Esophagus muscularis mucosa (tissue), 4 donors: ENCODE results near the gene CDH4. TPM values are rescaled to one million over a fixed set of nuclear protein-coding genes. Genes with fewer than 3 reads are reported as not detected.

Experiments
- DNase-seq: peaks from one replicate; pipeline ENCODE4 v3.0.0-alpha.2; 2017; ENCODE audit errors: extremely low spot score
- H3K27ac ChIP-seq, 4 donors: fragments of 200-600 bp; sonication (generic); replicated peaks in 1 of 4; 1 replicate in 3 of 4; 2 replicates in 1 of 4; pipeline ENCODE4 v1.5.1; 2016 to 2019; ENCODE audit warnings: mild to moderate bottlenecking in 1 of 4
- H3K27me3 ChIP-seq, 4 donors: fragments of 200-600 bp; sonication (generic); one replicate each; pipeline versions ENCODE4 v1.5.1 to v1.6.0; 2016 to 2019
- H3K36me3 ChIP-seq, 4 donors: fragments of 200-600 bp; sonication (generic); one replicate each; pipeline ENCODE4 v1.5.1; 2016 to 2019
- H3K4me1 ChIP-seq, 4 donors: fragments of 200-600 bp; sonication (generic); one replicate each; pipeline ENCODE4 v1.5.1; 2016 to 2019
- H3K4me3 ChIP-seq, 4 donors: fragments of 200-600 bp; sonication (generic); 1 replicate in 2 of 4; 2 replicates in 2 of 4; pipeline ENCODE4 v1.5.1; 2016 to 2019; ENCODE audit warnings: mild to moderate bottlenecking in 4 of 4, moderate library complexity in 1 of 4
- H3K9me3 ChIP-seq, 4 donors: fragments of 200-600 bp; sonication (generic); 1 replicate in 3 of 4; 2 replicates in 1 of 4; pipeline ENCODE4 v1.5.1; 2016 to 2019
- EP300 ChIP-seq: sonication (generic); formaldehyde crosslinking; IDR thresholded peaks from one replicate; pipeline ENCODE4 v1.6.1; 2017; ENCODE audit warnings: antibody characterized with exemption
- POLR2A ChIP-seq: fragments of 450-650 bp; IDR thresholded peaks from one replicate; pipeline ENCODE4 v1.6.1; 2017; ENCODE audit warnings: antibody characterized with exemption, moderate library complexity, mild to moderate bottlenecking, low read depth
- POLR2AphosphoS5 ChIP-seq, 2 donors: sonication (generic); formaldehyde crosslinking; IDR thresholded peaks; one replicate each; pipeline ENCODE4 v1.6.1; 2017; ENCODE audit warnings: antibody characterized with exemption in 2 of 2
- whole genome bisulfite sequencing: methylation state at CpG from one replicate; pipeline ENCODE4 v1.1.5; 2018; 5-methylcytosine and 5-hydroxymethylcytosine counted together
- intact Hi-C: fragments of 100-400 bp; cut with DNase I; formaldehyde crosslinking; loops from one replicate; pipeline ENCODE4 v1.15.1; 2023
- total RNA-seq, 4 donors: library from RNA; depleted of rRNA; stranded (reverse); fragments of >200 nt; gene quantifications; one replicate each; pipeline versions ENCODE4 v1.1.0 to v1.2.1, GENCODE V29; 2016
- TF ChIP-seq, protein P1 (sequence below), 3 experiments: fragments of 200-600 bp in 2 of 3; fragments of 450-650 bp in 1 of 3; sonication (generic) in 2 of 3; IDR thresholded peaks; one replicate each; pipeline ENCODE4 v1.5.1; 2017 to 2019; ENCODE audit warnings: antibody characterized with exemption in 3 of 3, mild to moderate bottlenecking in 2 of 3, moderate library complexity in 1 of 3

The CDH4 gene
- total RNA-seq, 4 donors from 2014 or later: 0.42 to 1.3 (median 0.48) TPM

- no peak overlapping the region for H3K27ac ChIP-seq
- no peak overlapping the region for H3K4me3 ChIP-seq
- H3K4me1 ChIP-seq: no peaks in the 10 kb centered on the region
- TF ChIP-seq, protein P1, sequence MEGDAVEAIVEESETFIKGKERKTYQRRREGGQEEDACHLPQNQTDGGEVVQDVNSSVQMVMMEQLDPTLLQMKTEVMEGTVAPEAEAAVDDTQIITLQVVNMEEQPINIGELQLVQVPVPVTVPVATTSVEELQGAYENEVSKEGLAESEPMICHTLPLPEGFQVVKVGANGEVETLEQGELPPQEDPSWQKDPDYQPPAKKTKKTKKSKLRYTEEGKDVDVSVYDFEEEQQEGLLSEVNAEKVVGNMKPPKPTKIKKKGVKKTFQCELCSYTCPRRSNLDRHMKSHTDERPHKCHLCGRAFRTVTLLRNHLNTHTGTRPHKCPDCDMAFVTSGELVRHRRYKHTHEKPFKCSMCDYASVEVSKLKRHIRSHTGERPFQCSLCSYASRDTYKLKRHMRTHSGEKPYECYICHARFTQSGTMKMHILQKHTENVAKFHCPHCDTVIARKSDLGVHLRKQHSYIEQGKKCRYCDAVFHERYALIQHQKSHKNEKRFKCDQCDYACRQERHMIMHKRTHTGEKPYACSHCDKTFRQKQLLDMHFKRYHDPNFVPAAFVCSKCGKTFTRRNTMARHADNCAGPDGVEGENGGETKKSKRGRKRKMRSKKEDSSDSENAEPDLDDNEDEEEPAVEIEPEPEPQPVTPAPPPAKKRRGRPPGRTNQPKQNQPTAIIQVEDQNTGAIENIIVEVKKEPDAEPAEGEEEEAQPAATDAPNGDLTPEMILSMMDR (IDR thresholded peaks at IDR 0.05): no peak
- TF ChIP-seq POLR2AphosphoS5 (IDR thresholded peaks at IDR 0.05): no peak
- no peak for TF ChIP-seq POLR2A
- TF ChIP-seq EP300: no peak
- 69% methylated on average over 10 of the region's 11 CpGs for WGBS
- H3K27me3 ChIP-seq: peaks cover 0 to 35% (median 0%) of the 10 kb centered on the region in 4 donors
- H3K9me3 ChIP-seq: no peaks in the 10 kb centered on the region
- no peaks in the 10 kb centered on the region for H3K36me3 ChIP-seq
- no peak for DNase-seq
- intact Hi-C loops: no loop called here
These were observed 248.8 kb downstream of the CDH4 start for GRCh38 chr20:61500791-61501321.

DNA sequence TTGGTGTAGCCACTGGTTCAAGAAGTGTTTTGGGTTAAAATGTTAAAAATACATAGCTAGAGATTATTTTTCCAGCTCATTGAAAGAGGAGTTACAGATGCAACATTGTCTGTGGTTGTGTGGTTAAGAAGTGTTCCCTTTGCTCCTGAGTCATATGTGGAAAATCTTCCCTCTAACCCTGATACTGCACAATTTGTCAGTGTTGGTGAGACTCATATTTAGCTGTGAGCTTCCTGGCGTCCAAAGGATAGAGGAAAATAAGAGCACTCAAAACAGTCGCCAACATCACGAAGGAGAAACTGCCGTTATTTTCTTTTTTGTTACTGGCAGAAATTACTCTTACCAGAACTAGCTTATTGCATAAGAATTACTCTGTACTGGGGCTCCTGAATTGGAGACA, 250.4 kb downstream of the CDH4 start:
- Histone ChIP-seq H3K9me3 (no peaks in the 10 kb centered on the region), H3K27me3 (peaks cover 0 to 34% (median 0%) of the 10 kb centered on the region in 4 donors), H3K4me1 (no peaks in the 10 kb centered on the region), H3K27ac (no peak overlapping the region), H3K36me3 (no peaks in the 10 kb centered on the region), H3K4me3 (no peak overlapping the region)
- 84% methylated on average over 4 of the region's 4 CpGs for WGBS
- intact Hi-C loops: no loop called here
- DNase-seq: no peak
- TF ChIP-seq POLR2A (no peak), EP300 (no peak), POLR2AphosphoS5 (IDR thresholded peaks at IDR 0.05) (no peak)
- TF ChIP-seq, protein P1 (IDR thresholded peaks at IDR 0.05): no peak

DNA sequence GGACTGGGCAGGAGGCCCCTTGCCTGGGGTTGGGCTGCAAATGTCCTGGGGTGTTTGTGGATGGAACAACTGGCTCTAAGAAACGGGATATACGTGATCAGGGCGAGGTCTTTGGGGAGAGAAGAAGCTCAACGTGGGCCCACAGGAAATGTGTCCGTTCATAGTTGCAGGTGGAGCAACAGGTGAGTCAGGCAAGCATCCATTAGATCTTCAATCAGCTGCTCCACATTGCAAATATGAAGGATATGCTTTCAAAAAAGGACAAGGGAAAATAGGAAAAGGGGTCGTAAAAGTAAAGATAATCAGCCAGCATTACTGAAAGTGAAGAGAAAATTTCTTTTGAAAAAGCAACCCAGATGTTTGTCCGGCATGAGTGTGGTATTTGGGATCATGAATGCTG, 251.0 kb downstream of the CDH4 start:
- Histone ChIP-seq H3K27me3 (peaks cover 0 to 36% (median 0%) of the 10 kb centered on the region in 4 donors), H3K4me3 (no peak overlapping the region), H3K9me3 (no peaks in the 10 kb centered on the region), H3K4me1 (no peaks in the 10 kb centered on the region), H3K36me3 (no peaks in the 10 kb centered on the region), H3K27ac (no peak overlapping the region)
- TF ChIP-seq EP300 (no peak), POLR2AphosphoS5 (IDR thresholded peaks at IDR 0.05) (no peak)
- TF ChIP-seq, protein P1 (IDR thresholded peaks at IDR 0.05): no peak
- WGBS: 78% methylated on average over 7 of the region's 7 CpGs
- intact Hi-C loops: no loop called here
- no peak for DNase-seq

GRCh38 chr20:61505508-61505907, 253.4 kb downstream of the CDH4 start:
- DNase-seq: no peak
- no peaks in the 10 kb centered on the region for H3K36me3 ChIP-seq
- H3K27me3 ChIP-seq: peaks cover 0 to 35% (median 0%) of the 10 kb centered on the region in 4 donors
- no peaks in the 10 kb centered on the region for H3K9me3 ChIP-seq
- WGBS: 72% methylated on average over 8 of the region's 8 CpGs
- TF ChIP-seq, protein P1 (IDR thresholded peaks at IDR 0.05): no peak
- TF ChIP-seq POLR2AphosphoS5 (IDR thresholded peaks at IDR 0.05) (no peak), EP300 (no peak)
- no peaks in the 10 kb centered on the region for H3K4me1 ChIP-seq
- H3K4me3 ChIP-seq: no peak overlapping the region
- intact Hi-C loops: no loop called here
- H3K27ac ChIP-seq: no peak overlapping the region

DNA sequence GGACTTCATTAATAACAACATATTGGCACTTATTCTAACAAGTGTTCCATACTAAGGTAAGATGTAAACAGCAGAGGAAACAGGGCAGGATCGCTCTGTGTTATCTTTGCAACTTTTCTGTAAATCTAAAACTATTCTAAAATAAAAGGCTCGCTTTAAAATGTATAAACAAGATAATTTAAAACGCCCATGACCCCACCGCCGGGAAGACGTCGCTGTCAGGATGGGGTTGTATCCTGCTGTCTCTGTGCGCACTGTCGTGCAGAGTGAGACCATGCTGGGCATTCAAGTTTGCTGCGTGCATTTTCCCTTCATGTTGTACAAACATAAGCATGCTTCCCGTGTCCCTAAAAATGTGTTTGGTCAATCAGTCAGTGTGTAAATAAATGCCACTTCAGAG, 255.7 kb downstream of the CDH4 start:
- Histone ChIP-seq H3K9me3 (no peaks in the 10 kb centered on the region), H3K4me3 (no peak overlapping the region), H3K27me3 (peaks cover 0 to 35% (median 0%) of the 10 kb centered on the region in 4 donors), H3K4me1 (no peaks in the 10 kb centered on the region), H3K36me3 (no peaks in the 10 kb centered on the region), H3K27ac (no peak overlapping the region)
- 75% methylated on average over 11 of the region's 11 CpGs for WGBS
- DNase-seq: no peak
- TF ChIP-seq POLR2AphosphoS5 (IDR thresholded peaks at IDR 0.05) (no peak), EP300 (no peak), POLR2A (no peak)
- TF ChIP-seq, protein P1 (IDR thresholded peaks at IDR 0.05): no peak
- intact Hi-C loops: no loop called here
